ENCODE results near the gene SOCS6. TPM values are rescaled to one million over a fixed set of nuclear protein-coding genes. Genes with fewer than 3 reads are reported as not detected.

SOCS6 gene
- total and polyA plus RNA-seq, 2 donors, result 12.1 to 40.1 TPM

Other genes starting within 250 kb of the SOCS6 start
- gene RTTN, start 83.4 kb upstream of the SOCS6 start, total RNA-seq, result 60.5 TPM
- gene RTTN, start 83.4 kb upstream of the SOCS6 start, polyA plus RNA-seq, result 5.1 TPM

Data from urinary bladder (tissue), 2 donors.